HEK293 (cell line): ENCODE measurements around the gene CEP350.
A peak's percentile ranks its signal among the peaks of the same experiment; 100 is the strongest.

ENCODE experiments used
- FEZF1 ChIP-seq: fragments of 450-650 bp; formaldehyde crosslinking; IDR thresholded peaks from 2 replicates; pipeline ENCODE4 v1.5.1; 2016; ENCODE audit warnings: missing biosample characterization, missing genetic modification characterization
- GLIS1 ChIP-seq: fragments of 450-650 bp; formaldehyde crosslinking; IDR thresholded peaks from 2 replicates; pipeline ENCODE4 v1.5.1; 2016; ENCODE audit warnings: missing biosample characterization, missing genetic modification characterization
- KLF1 ChIP-seq: fragments of 450-650 bp; formaldehyde crosslinking; IDR thresholded peaks from 2 replicates; pipeline ENCODE4 v1.5.1; 2016; ENCODE audit warnings: missing biosample characterization, missing genetic modification characterization
- MEIS1 ChIP-seq: sonication (generic); formaldehyde crosslinking; IDR thresholded peaks from 2 replicates; pipeline ENCODE4 v1.8.1; 2022; ENCODE audit warnings: missing genetic modification reagents, mild to moderate bottlenecking, borderline replicate concordance
- YY1 ChIP-seq: fragments of 450-650 bp; formaldehyde crosslinking; IDR thresholded peaks from 2 replicates; pipeline ENCODE4 v1.5.1; 2018; ENCODE audit warnings: missing biosample characterization, missing genetic modification characterization
- ZBTB10 ChIP-seq: fragments of 450-650 bp; formaldehyde crosslinking; IDR thresholded peaks from 2 replicates; pipeline ENCODE4 v1.5.1; 2016; ENCODE audit warnings: missing biosample characterization, missing genetic modification characterization
- ZBTB20 ChIP-seq: fragments of 450-650 bp; formaldehyde crosslinking; IDR thresholded peaks from 2 replicates; pipeline ENCODE4 v1.5.1; 2016; ENCODE audit warnings: missing biosample characterization, missing genetic modification characterization
- ZFP3 ChIP-seq: fragments of 450-650 bp; formaldehyde crosslinking; IDR thresholded peaks from 2 replicates; pipeline ENCODE4 v1.5.1; 2016; ENCODE audit warnings: low read depth, missing biosample characterization, missing genetic modification characterization
- ZFP37 ChIP-seq: fragments of 450-650 bp; formaldehyde crosslinking; IDR thresholded peaks from 2 replicates; pipeline ENCODE4 v1.5.1; 2016; ENCODE audit warnings: missing biosample characterization, missing genetic modification characterization
- ZFP41 ChIP-seq: fragments of 450-650 bp; formaldehyde crosslinking; IDR thresholded peaks from 2 replicates; pipeline ENCODE4 v1.5.1; 2016; ENCODE audit warnings: missing biosample characterization, missing genetic modification characterization, borderline replicate concordance
- ZFP69B ChIP-seq: fragments of 450-650 bp; formaldehyde crosslinking; IDR thresholded peaks from 2 replicates; pipeline ENCODE4 v1.5.1; 2016; ENCODE audit warnings: missing biosample characterization, missing genetic modification characterization
- ZNF10 ChIP-seq: fragments of 450-650 bp; formaldehyde crosslinking; IDR thresholded peaks from 2 replicates; pipeline ENCODE4 v1.5.1; 2017; ENCODE audit warnings: missing biosample characterization, missing genetic modification characterization
- ZNF138 ChIP-seq: fragments of 450-650 bp; formaldehyde crosslinking; IDR thresholded peaks from 2 replicates; pipeline ENCODE4 v1.5.1; 2016; ENCODE audit warnings: missing biosample characterization, missing genetic modification characterization, borderline replicate concordance
- ZNF148 ChIP-seq: fragments of 450-650 bp; formaldehyde crosslinking; IDR thresholded peaks from 2 replicates; pipeline ENCODE4 v1.5.0; 2017; ENCODE audit warnings: missing biosample characterization, missing genetic modification characterization, borderline replicate concordance
- ZNF184 ChIP-seq: fragments of 450-650 bp; IDR thresholded peaks from 2 replicates; pipeline ENCODE4 v1.5.1; 2018; ENCODE audit warnings: missing biosample characterization, mild to moderate bottlenecking, missing genetic modification characterization
- ZNF211 ChIP-seq: fragments of 450-650 bp; formaldehyde crosslinking; IDR thresholded peaks from 2 replicates; pipeline ENCODE4 v1.5.1; 2016; ENCODE audit warnings: low read depth, missing biosample characterization, missing genetic modification characterization
- ZNF223 ChIP-seq: fragments of 450-650 bp; formaldehyde crosslinking; IDR thresholded peaks from 2 replicates; pipeline ENCODE4 v1.5.1; 2016; ENCODE audit warnings: missing biosample characterization, missing genetic modification characterization
- ZNF26 ChIP-seq: fragments of 450-650 bp; formaldehyde crosslinking; IDR thresholded peaks from 2 replicates; pipeline ENCODE4 v1.5.1; 2016; ENCODE audit warnings: missing biosample characterization, missing genetic modification characterization
- ZNF292 ChIP-seq: fragments of 450-650 bp; formaldehyde crosslinking; IDR thresholded peaks from 2 replicates; pipeline ENCODE4 v1.5.1; 2016; ENCODE audit warnings: low read depth, missing biosample characterization, missing genetic modification characterization, borderline replicate concordance
- ZNF354C ChIP-seq: fragments of 450-650 bp; formaldehyde crosslinking; IDR thresholded peaks from 2 replicates; pipeline ENCODE4 v1.5.1; 2016; ENCODE audit warnings: missing biosample characterization, missing genetic modification characterization, low read depth, borderline replicate concordance
- ZNF37A ChIP-seq: fragments of 450-650 bp; IDR thresholded peaks from 2 replicates; pipeline ENCODE4 v1.5.1; 2018; ENCODE audit warnings: missing biosample characterization, missing genetic modification characterization
- ZNF394 ChIP-seq: fragments of 450-650 bp; formaldehyde crosslinking; IDR thresholded peaks from 2 replicates; pipeline ENCODE4 v1.5.1; 2016; ENCODE audit warnings: missing biosample characterization, missing genetic modification characterization, mild to moderate bottlenecking, moderate library complexity, borderline replicate concordance
- ZNF558 ChIP-seq: fragments of 450-650 bp; formaldehyde crosslinking; IDR thresholded peaks from 2 replicates; pipeline ENCODE4 v1.5.1; 2016; ENCODE audit warnings: missing biosample characterization, missing genetic modification characterization
- ZNF560 ChIP-seq: fragments of 450-650 bp; formaldehyde crosslinking; IDR thresholded peaks from 2 replicates; pipeline ENCODE4 v1.5.1; 2017; ENCODE audit warnings: missing biosample characterization, missing genetic modification characterization, borderline replicate concordance
- ZNF600 ChIP-seq: fragments of 450-650 bp; formaldehyde crosslinking; IDR thresholded peaks from 2 replicates; pipeline ENCODE4 v1.5.1; 2016; ENCODE audit warnings: missing biosample characterization, missing genetic modification characterization
- ZNF701 ChIP-seq: fragments of 450-650 bp; formaldehyde crosslinking; IDR thresholded peaks from 2 replicates; pipeline ENCODE4 v1.5.1; 2016; ENCODE audit warnings: missing biosample characterization, missing genetic modification characterization
- ZNF791 ChIP-seq: fragments of 450-650 bp; formaldehyde crosslinking; IDR thresholded peaks from 2 replicates; pipeline ENCODE4 v1.5.1; 2016; ENCODE audit warnings: missing biosample characterization, missing genetic modification characterization
- ZNF837 ChIP-seq: fragments of 450-650 bp; formaldehyde crosslinking; IDR thresholded peaks from 2 replicates; pipeline ENCODE4 v1.5.1; 2016; ENCODE audit warnings: missing biosample characterization, missing genetic modification characterization
- ZNF843 ChIP-seq: fragments of 450-650 bp; formaldehyde crosslinking; IDR thresholded peaks from 2 replicates; pipeline ENCODE4 v1.5.1; 2016; ENCODE audit warnings: missing biosample characterization, missing genetic modification characterization
- ZSCAN18 ChIP-seq: fragments of 450-650 bp; formaldehyde crosslinking; IDR thresholded peaks from 2 replicates; pipeline ENCODE4 v1.5.1; 2016; ENCODE audit warnings: missing biosample characterization, missing genetic modification characterization
- ZSCAN5A ChIP-seq: fragments of 450-650 bp; formaldehyde crosslinking; IDR thresholded peaks from 2 replicates; pipeline ENCODE4 v1.5.1; 2016; ENCODE audit warnings: missing biosample characterization, missing genetic modification characterization

CEP350 gene

GRCh38 chr1:179973198-179974110 is 18.8 kb downstream of the CEP350 start (continued):
- TF ChIP-seq ZNF10 (tag by site-specific recombination), result no peak
- TF ChIP-seq ZNF394 (tag by site-specific recombination), result 0 out of 2 replicates have a peak, but pooled peaks have one; percentile 22
- no peak for TF ChIP-seq ZFP37
- no peak for TF ChIP-seq ZFP41 (tag by site-specific recombination)
- no peak for TF ChIP-seq ZNF26 (tag by site-specific recombination)
- TF ChIP-seq ZNF791 (tag by site-specific recombination), result no peak
- TF ChIP-seq YY1, result no peak
- TF ChIP-seq MEIS1 (CRISPR knock-in tag), result no peak
- no peak for TF ChIP-seq ZNF37A (tag by site-specific recombination)
- TF ChIP-seq ZBTB20 (tag by site-specific recombination), result no peak
- TF ChIP-seq ZNF138, result no peak
- no peak for TF ChIP-seq KLF1 (tag by site-specific recombination)
- TF ChIP-seq ZSCAN5A (tag by site-specific recombination), result no peak
- TF ChIP-seq ZNF837 (tag by site-specific recombination), result no peak
- TF ChIP-seq ZNF843, result peak; percentile 92
- TF ChIP-seq ZSCAN18, result no peak
- TF ChIP-seq ZNF558 (tag by site-specific recombination), result peak; percentile 54; the same call in 1 of the 2 replicates
- TF ChIP-seq ZFP3, result no peak
- TF ChIP-seq ZNF560 (tag by site-specific recombination), result no peak
- TF ChIP-seq ZNF600 (tag by site-specific recombination), result no peak
- TF ChIP-seq ZNF211 (tag by site-specific recombination), result no peak
- peak; percentile 92 for TF ChIP-seq FEZF1
- TF ChIP-seq ZNF292, result no peak
- TF ChIP-seq ZNF148 (tag by site-specific recombination), result no peak
- no peak for TF ChIP-seq ZNF701
- no peak for TF ChIP-seq ZNF184 (tag by site-specific recombination)
- no peak for TF ChIP-seq ZNF354C
- TF ChIP-seq ZBTB10 (tag by site-specific recombination), result no peak
- no peak for TF ChIP-seq GLIS1 (tag by site-specific recombination)
- TF ChIP-seq ZFP69B (tag by site-specific recombination), result no peak; the same call in 1 of the 2 replicates
- no peak for TF ChIP-seq ZNF223 (tag by site-specific recombination)
